Astrocyte (in vitro differentiated cells and primary cell): ENCODE measurements around the gene PCYOX1L. TPM values are rescaled to one million over a fixed set of nuclear protein-coding genes. Genes with fewer than 3 reads are reported as not detected.

ENCODE experiments used
- DNase-seq: peaks from one replicate; pipeline ENCODE4 v3.0.0-alpha.2; 2010; ENCODE audit warnings: low read depth
- FAIRE-seq: peaks from 2 replicates; lab custom pipeline; 2011; peaks lifted over from hg19 to GRCh38; lab: Jason Lieb, UNC
- H2AFZ ChIP-seq: 2 replicates; pipeline ENCODE4 v1.6.0; 2012; ENCODE audit warnings: low read depth, low read length, inconsistent platforms
- H3K27ac ChIP-seq: 2 replicates; pipeline ENCODE4 v1.5.1; 2011; ENCODE audit warnings: low read depth, low read length, inconsistent platforms
- H3K27me3 ChIP-seq: 2 replicates; pipeline ENCODE4 v1.6.0; 2011; ENCODE audit warnings: low read length, inconsistent platforms; ENCODE audit not compliant: insufficient read depth
- H3K36me3 ChIP-seq: 2 replicates; pipeline ENCODE4 v1.5.1; 2011; ENCODE audit warnings: low read length, inconsistent platforms; ENCODE audit not compliant: insufficient read depth
- H3K4me1 ChIP-seq: 2 replicates; pipeline ENCODE4 v1.5.1; 2011; ENCODE audit warnings: low read length, inconsistent platforms; ENCODE audit not compliant: insufficient read depth
- H3K4me2 ChIP-seq: 2 replicates; pipeline ENCODE4 v1.6.0; 2012; ENCODE audit warnings: low read length, inconsistent platforms
- H3K4me3 ChIP-seq: 2 replicates; pipeline ENCODE4 v1.5.1; 2011; ENCODE audit warnings: low read depth, mild to moderate bottlenecking, low read length, inconsistent platforms; ENCODE audit not compliant: insufficient read depth
- H3K79me2 ChIP-seq: 2 replicates; pipeline ENCODE4 v1.6.0; 2012; ENCODE audit warnings: mild to moderate bottlenecking, low read length, inconsistent platforms; ENCODE audit not compliant: insufficient read depth
- H3K9ac ChIP-seq: 2 replicates; pipeline ENCODE4 v1.6.0; 2012; ENCODE audit warnings: mild to moderate bottlenecking, low read length, inconsistent platforms
- H3K9me3 ChIP-seq: 2 replicates; pipeline ENCODE4 v1.5.1; 2012; ENCODE audit warnings: low read depth, mild to moderate bottlenecking, low read length, inconsistent platforms; ENCODE audit not compliant: insufficient read depth
- H4K20me1 ChIP-seq: 2 replicates; pipeline ENCODE4 v1.6.0; 2012; ENCODE audit warnings: low read length, inconsistent platforms; ENCODE audit not compliant: insufficient read depth
- H3K27ac Mint-ChIP-seq: one replicate; pipeline ENCODE4 v1.8.0; 2021; ENCODE audit warnings: mild to moderate bottlenecking, mixed read lengths; ENCODE audit not compliant: unreplicated experiment
- H3K27me3 Mint-ChIP-seq: one replicate; pipeline ENCODE4 v1.8.0; 2021; ENCODE audit warnings: low read depth, mixed read lengths; ENCODE audit not compliant: unreplicated experiment
- H3K36me3 Mint-ChIP-seq: one replicate; pipeline ENCODE4 v1.8.0; 2021; ENCODE audit warnings: low read depth, mixed read lengths; ENCODE audit not compliant: unreplicated experiment
- H3K4me1 Mint-ChIP-seq: one replicate; pipeline ENCODE4 v1.8.0; 2021; ENCODE audit warnings: low read depth, mixed read lengths; ENCODE audit not compliant: unreplicated experiment
- H3K4me3 Mint-ChIP-seq: one replicate; pipeline ENCODE4 v1.8.0; 2021; ENCODE audit warnings: mild to moderate bottlenecking, moderate library complexity, mixed read lengths; ENCODE audit not compliant: unreplicated experiment
- H3K9me3 Mint-ChIP-seq: one replicate; pipeline ENCODE4 v1.8.0; 2021; ENCODE audit warnings: mild to moderate bottlenecking, mixed read lengths; ENCODE audit not compliant: unreplicated experiment
- CTCF ChIP-seq: IDR thresholded peaks from 2 replicates; pipeline ENCODE4 v1.5.1; 2011; ENCODE audit warnings: low read depth, mild to moderate bottlenecking, inconsistent platforms, low read length, moderate library complexity; ENCODE audit not compliant: insufficient read depth
- EZH2 ChIP-seq: IDR thresholded peaks from 2 replicates; pipeline ENCODE4 v1.6.1; 2012; ENCODE audit warnings: mild to moderate bottlenecking, low read length, inconsistent platforms; ENCODE audit not compliant: insufficient read depth
- total RNA-seq: library from RNA; stranded (reverse); gene quantifications from 2 replicates; pipeline ENCODE4 v1.2.1, GENCODE V29; 2021

PCYOX1L gene
- total RNA-seq, 1 donor from 2014 or later: 16.6 TPM

GRCh38 chr5:149340920-149341319 is 16.9 kb upstream of the PCYOX1L start:
- Histone ChIP-seq H3K4me2 (no peak overlapping the region), H3K36me3 (no peaks in the 10 kb centered on the region), H2AFZ (no peak overlapping the region), H3K27me3 (no peaks in the 10 kb centered on the region), H3K9me3 (no peaks in the 10 kb centered on the region), H3K27ac (no peak overlapping the region), H3K4me3 (no peak overlapping the region), H3K9ac (no peak overlapping the region), H4K20me1 (no peaks in the 10 kb centered on the region), H3K79me2 (peaks cover 6% of the 10 kb centered on the region), H3K4me1 (no peaks in the 10 kb centered on the region)
- TF ChIP-seq CTCF: no peak
- TF ChIP-seq EZH2: no peak
- Mint-ChIP-seq H3K4me3 (no peak overlapping the region), H3K9me3 (no peaks in the 10 kb centered on the region), H3K27ac (no peak overlapping the region), H3K27me3 (no peaks in the 10 kb centered on the region), H3K4me1 (peaks cover 5% of the 10 kb centered on the region), H3K36me3 (no peaks in the 10 kb centered on the region)
- FAIRE-seq (no peak), DNase-seq (no peak)

GRCh38 chr5:149341876-149342275 is 16.0 kb upstream of the PCYOX1L start:
- H3K27ac Mint-ChIP-seq: no peak overlapping the region
- no peaks in the 10 kb centered on the region for H3K27me3 ChIP-seq
- DNase-seq (no peak), FAIRE-seq (no peak)
- H3K27me3 Mint-ChIP-seq: no peaks in the 10 kb centered on the region
- no peak overlapping the region for H3K27ac ChIP-seq
- no peak overlapping the region for H3K4me3 Mint-ChIP-seq
- no peak overlapping the region for H3K4me3 ChIP-seq
- H3K4me2 ChIP-seq: no peak overlapping the region
- peaks cover 6% of the 10 kb centered on the region for H3K4me1 ChIP-seq
- no peaks in the 10 kb centered on the region for H3K9me3 Mint-ChIP-seq
- no peaks in the 10 kb centered on the region for H3K36me3 Mint-ChIP-seq
- no peaks in the 10 kb centered on the region for H3K36me3 ChIP-seq
- peaks cover 13% of the 10 kb centered on the region for H3K79me2 ChIP-seq
- no peaks in the 10 kb centered on the region for H3K9me3 ChIP-seq
- no peak overlapping the region for H3K9ac ChIP-seq
- peaks cover 2% of the 10 kb centered on the region for H3K4me1 Mint-ChIP-seq
- TF ChIP-seq CTCF (no peak), EZH2 (no peak)
- peaks cover under 1% of the 10 kb centered on the region for H4K20me1 ChIP-seq
- no peak overlapping the region for H2AFZ ChIP-seq

DNA sequence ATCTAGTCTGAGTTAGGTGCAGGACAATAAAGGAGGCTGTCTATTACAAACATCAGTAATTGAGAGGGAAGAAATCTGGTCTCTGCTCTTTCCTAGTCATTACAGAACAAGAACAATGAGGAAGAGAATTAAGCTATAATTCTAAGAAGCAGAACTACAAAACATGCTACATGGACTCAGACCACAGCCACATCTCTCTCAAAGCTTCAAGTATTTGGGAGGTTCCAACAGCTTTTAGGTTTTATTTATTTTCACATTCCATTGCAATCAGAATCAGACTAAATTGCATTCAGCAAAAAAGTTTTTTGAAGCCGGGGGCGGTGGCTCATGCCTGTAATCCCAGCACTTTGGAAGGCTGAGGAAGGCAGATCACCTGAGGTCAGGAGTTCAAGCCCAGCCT is 13.7 kb upstream of the PCYOX1L start:
- Mint-ChIP-seq H3K9me3 (no peaks in the 10 kb centered on the region), H3K4me3 (peak overlapping the region; percentile 98), H3K4me1 (peaks cover 19% of the 10 kb centered on the region), H3K27me3 (no peaks in the 10 kb centered on the region), H3K27ac (no peak overlapping the region), H3K36me3 (peaks cover 7% of the 10 kb centered on the region)
- H2AFZ ChIP-seq: no peak overlapping the region
- no peak overlapping the region for H3K9ac ChIP-seq
- H3K4me3 ChIP-seq: no peak overlapping the region
- FAIRE-seq: no peak
- H3K4me1 ChIP-seq: peaks cover 6% of the 10 kb centered on the region
- no peaks in the 10 kb centered on the region for H3K9me3 ChIP-seq
- H4K20me1 ChIP-seq: peaks cover 13% of the 10 kb centered on the region
- H3K36me3 ChIP-seq: peaks cover 15% of the 10 kb centered on the region
- no peak overlapping the region for H3K27ac ChIP-seq
- H3K4me2 ChIP-seq: peak overlapping the region; percentile 99
- DNase-seq: no peak
- no peaks in the 10 kb centered on the region for H3K27me3 ChIP-seq
- H3K79me2 ChIP-seq: peaks cover 26% of the 10 kb centered on the region
- no peak for TF ChIP-seq CTCF
- no peak for TF ChIP-seq EZH2
